K562 (cell line): ENCODE measurements around the gene PSMD2. TPM values are rescaled to one million over a fixed set of nuclear protein-coding genes. Genes with fewer than 3 reads are reported as not detected.

ENCODE experiments used
- ATAC-seq: fragments of 200-7000 bp; cut with Tn5 transposase; 3 replicates; pipeline ENCODE4 v1.9.1; 2020; ENCODE audit warnings: moderate library complexity
- BruUV-seq: library from RNA; stranded (reverse); fragments of 400-500 nt; replicated peaks from 2 replicates; lab custom pipeline; 2021; lab: Mats Ljungman, UMichigan
- CTCF ChIA-PET: fragments of 300-600 bp; formaldehyde crosslinking; extraction: SDS; loops from one replicate; lab custom pipeline; 2021; ENCODE audit warnings: low intra/inter-chr PET ratio; lab: Yijun Ruan, JAX
- POLR2A ChIA-PET: fragments of 300-600, 350-650 bp; sonication (Branson Sonifier 250); formaldehyde crosslinking; extraction: SDS; loops from one replicate; lab custom pipeline; 2021; ENCODE audit warnings: antibody characterized with exemption, inconsistent platforms; lab: Yijun Ruan, JAX
- DNase-seq, 4 experiments: peaks; one replicate each; pipeline versions ENCODE4 v3.0.0 to v3.0.0-alpha.2; 2011 to 2018; ENCODE audit warnings: low spot score in 3 of 4, mixed read lengths in 3 of 4; ENCODE audit errors: extremely low read depth in 1 of 4
- FAIRE-seq: peaks from 2 replicates; lab custom pipeline; 2011; peaks lifted over from hg19 to GRCh38; lab: Jason Lieb, UNC
- H2AFZ ChIP-seq: 2 replicates; pipeline ENCODE4 v1.6.0; 2011; ENCODE audit warnings: low read depth, low read length, control low read depth, inconsistent platforms
- H3K27ac ChIP-seq: fragments of 200-600 bp; 3 replicates; pipeline ENCODE4 v1.8.0; 2011; ENCODE audit warnings: low read depth, mild to moderate bottlenecking, control low read depth, inconsistent platforms, low read length, moderate library complexity, mixed read lengths; ENCODE audit errors: extremely low read depth
- H3K27me3 ChIP-seq, 2 experiments: fragments of 300-600 bp in 1 of 2; 2 replicates in 1 of 2; 3 replicates in 1 of 2; pipeline versions ENCODE4 v1.6.0 to v1.8.0; 2011; ENCODE audit warnings: inconsistent platforms in 2 of 2, low read length in 2 of 2, mild to moderate bottlenecking in 1 of 2, mixed read lengths in 1 of 2, moderate library complexity in 1 of 2; ENCODE audit not compliant: control insufficient read depth in 2 of 2, insufficient read depth in 2 of 2
- H3K36me3 ChIP-seq: fragments of 300-600 bp; 3 replicates; pipeline ENCODE4 v1.8.0; 2011; ENCODE audit warnings: mild to moderate bottlenecking, low read length, inconsistent platforms; ENCODE audit not compliant: control insufficient read depth, insufficient read depth
- H3K4me1 ChIP-seq, 2 experiments: fragments of 200-600 bp in 1 of 2; replicated peaks in 1 of 2; 2 replicates in 1 of 2; 3 replicates in 1 of 2; pipeline versions ENCODE4 v1.5.1 to v1.8.0; 2011; ENCODE audit warnings: inconsistent platforms in 2 of 2, low read length in 2 of 2, mild to moderate bottlenecking in 1 of 2, mixed read lengths in 1 of 2, moderate library complexity in 1 of 2; ENCODE audit not compliant: control insufficient read depth in 2 of 2, insufficient read depth in 2 of 2
- H3K4me2 ChIP-seq: 2 replicates; pipeline ENCODE4 v1.6.1; 2011; ENCODE audit warnings: low read length, control low read depth, inconsistent platforms, mixed read lengths; ENCODE audit not compliant: insufficient read depth
- H3K4me3 ChIP-seq: fragments of 200-600 bp; sonication (generic), shearing (Covaris generic); 2 replicates; pipeline ENCODE4 v1.5.1; 2016; ENCODE audit warnings: control low read depth, inconsistent platforms
- H3K79me2 ChIP-seq: fragments of 200-600 bp; 3 replicates; pipeline ENCODE4 v1.8.0; 2011; ENCODE audit warnings: low read length, inconsistent platforms; ENCODE audit not compliant: control insufficient read depth, insufficient read depth
- H3K9ac ChIP-seq, 2 experiments: 2 replicates each; pipeline versions ENCODE4 v1.6.0 to v1.6.1; 2011; ENCODE audit warnings: low read depth in 2 of 2, low read length in 2 of 2, control low read depth in 1 of 2, inconsistent platforms in 1 of 2, mild to moderate bottlenecking in 1 of 2, mixed read lengths in 1 of 2; ENCODE audit not compliant: insufficient read depth in 1 of 2
- H3K9me1 ChIP-seq: one replicate; pipeline ENCODE4 v1.6.0; 2011; ENCODE audit warnings: inconsistent platforms, mild to moderate bottlenecking, low read length, moderate library complexity; ENCODE audit not compliant: control insufficient read depth, insufficient read depth
- H3K9me3 ChIP-seq: replicated peaks from 2 replicates; pipeline ENCODE4 v1.5.1; 2011; ENCODE audit warnings: low read depth, low read length, inconsistent platforms; ENCODE audit not compliant: control insufficient read depth, insufficient read depth
- H4K20me1 ChIP-seq: replicated peaks from 2 replicates; pipeline ENCODE4 v1.6.1; 2011; ENCODE audit warnings: low read length, inconsistent platforms, mixed read lengths; ENCODE audit not compliant: control insufficient read depth, insufficient read depth
- BRCA1 ChIP-seq, 2 experiments: fragments of 450-650 bp in 1 of 2; sonication (generic) in 1 of 2; formaldehyde crosslinking in 1 of 2; IDR thresholded peaks; 2 replicates each; pipeline versions ENCODE4 v1.5.0 to v1.6.1; 2017 to 2020; ENCODE audit warnings: mild to moderate bottlenecking in 1 of 2, missing genetic modification reagents in 1 of 2
- LCOR ChIP-seq: sonication (generic); formaldehyde crosslinking; IDR thresholded peaks from 2 replicates; pipeline ENCODE4 v1.8.0; 2022; ENCODE audit warnings: mild to moderate bottlenecking, missing genetic modification reagents
- MAFG ChIP-seq: fragments of 450-650 bp; conservative IDR thresholded peaks from 2 replicates; pipeline ENCODE4 v1.6.1; 2016; ENCODE audit warnings: missing genetic modification characterization, missing compliant biosample characterization
- PHF21A ChIP-seq: fragments of 450-650 bp; IDR thresholded peaks from 2 replicates; pipeline ENCODE4 v1.6.1; 2017; ENCODE audit warnings: low read depth, borderline replicate concordance
- POU5F1 ChIP-seq: fragments of 150-350 bp; IDR thresholded peaks from 2 replicates; pipeline ENCODE4 v1.6.1; 2014; ENCODE audit warnings: borderline replicate concordance, low read length, low read depth, mild to moderate bottlenecking; ENCODE audit not compliant: partially characterized antibody
- SAFB ChIP-seq: fragments of 200-400 bp; formaldehyde crosslinking; IDR thresholded peaks from 2 replicates; pipeline ENCODE4 v1.6.1; 2017; ENCODE audit warnings: low read depth, low read length, borderline replicate concordance
- SUPT5H ChIP-seq: fragments of 450-650 bp; IDR thresholded peaks from 2 replicates; pipeline ENCODE4 v1.6.1; 2016
- ZKSCAN3 ChIP-seq: fragments of 250-450 bp; sonication (Bioruptor Pico); IDR thresholded peaks from 2 replicates; pipeline ENCODE4 v1.4.0; 2020
- ZNF175 ChIP-seq: fragments of 200-800 bp; sonication (Bioruptor generic); IDR thresholded peaks from 2 replicates; pipeline ENCODE4 v1.6.1; 2016; ENCODE audit warnings: low read depth, mild to moderate bottlenecking, missing genetic modification characterization, missing compliant biosample characterization
- ZNF785 ChIP-seq: fragments of 250-450 bp; sonication (Bioruptor Pico); IDR thresholded peaks from 2 replicates; pipeline ENCODE4 v1.4.0; 2020; ENCODE audit warnings: mild to moderate bottlenecking
- WGBS: fragments of 100-300 bp; shearing (Covaris generic); methylation state at CpG from one replicate; pipeline ENCODE4 v1.1.6; 2016; ENCODE audit warnings: low coverage, mixed read lengths; ENCODE audit not compliant: insufficient coverage; ENCODE audit errors: missing lambda C conversion rate; 5-methylcytosine and 5-hydroxymethylcytosine counted together
- in situ Hi-C: fragments of 300-500 bp; cut with MboI; formaldehyde crosslinking; loops from 4 replicates; pipeline ENCODE4 v1.15.0; 2018; ENCODE audit warnings: inconsistent platforms, mixed read lengths
- intact Hi-C: fragments of 100-400 bp; cut with micrococcal nuclease; formaldehyde crosslinking; loops from 2 replicates; pipeline ENCODE4 v1.14.2; 2022
- polyA plus RNA-seq, 8 experiments: library from polyadenylated mRNA; depleted of rRNA in 4 of 8; stranded (reverse) in 5 of 8; unstranded in 3 of 8; fragments of >200 nt; fragmentation: Nextera tagmentation in 2 of 8; fragmentation: Illumina TruSeq in 1 of 8; extraction: Ambion mirVana in 2 of 8; extraction: Trizol in 1 of 8; gene quantifications; 2 replicates each; pipeline versions ENCODE4 v1.2.1 to v1.2.3, GENCODE V29; 2011 to 2014; ENCODE audit warnings: inconsistent platforms in 1 of 8, missing spikeins in 1 of 8
- total RNA-seq, 7 experiments: library from RNA; depleted of rRNA in 6 of 7; stranded (reverse); fragments of >200 nt in 6 of 7; fragmentation: Illumina TruSeq in 2 of 7; extraction: Trizol in 2 of 7; gene quantifications; 2 replicates each; pipeline versions ENCODE4 v1.2.1 to v1.2.3, GENCODE V29; 2011 to 2021; ENCODE audit warnings: low replicate concordance in 1 of 7
- TF ChIP-seq, protein P1 (sequence below): fragments of 250-450 bp; sonication (Bioruptor Pico); IDR thresholded peaks from 2 replicates; pipeline ENCODE4 v1.8.0; 2021; ENCODE audit warnings: mild to moderate bottlenecking, moderate library complexity
- TF ChIP-seq, protein P2 (sequence below): sonication (generic); formaldehyde crosslinking; IDR thresholded peaks from 2 replicates; pipeline ENCODE4 v1.8.1; 2023; ENCODE audit warnings: mild to moderate bottlenecking, missing genetic modification reagents
- TF ChIP-seq, protein P3 (sequence below): fragments of 450-650 bp; formaldehyde crosslinking; IDR thresholded peaks from 2 replicates; pipeline ENCODE4 v1.4.0; 2020; ENCODE audit warnings: mild to moderate bottlenecking, moderate library complexity
- TF ChIP-seq, protein P4 (sequence below), 3 experiments: fragments of 200-800 bp in 1 of 3; sonication (Bioruptor generic) in 1 of 3; sonication (generic) in 1 of 3; formaldehyde crosslinking in 1 of 3; IDR thresholded peaks; 2 replicates each; pipeline versions ENCODE4 v1.6.1 to v1.8.0; 2016 to 2022; ENCODE audit warnings: mild to moderate bottlenecking in 2 of 3, missing compliant biosample characterization in 2 of 3, missing genetic modification characterization in 2 of 3, missing genetic modification reagents in 1 of 3

Gene PSMD2
- total and polyA plus RNA-seq, 9 of the 15 experiments (the other 6 are each of a cell fraction or from before 2014, with no cell fraction given): 152 to 484 (median 295) TPM

DNA sequence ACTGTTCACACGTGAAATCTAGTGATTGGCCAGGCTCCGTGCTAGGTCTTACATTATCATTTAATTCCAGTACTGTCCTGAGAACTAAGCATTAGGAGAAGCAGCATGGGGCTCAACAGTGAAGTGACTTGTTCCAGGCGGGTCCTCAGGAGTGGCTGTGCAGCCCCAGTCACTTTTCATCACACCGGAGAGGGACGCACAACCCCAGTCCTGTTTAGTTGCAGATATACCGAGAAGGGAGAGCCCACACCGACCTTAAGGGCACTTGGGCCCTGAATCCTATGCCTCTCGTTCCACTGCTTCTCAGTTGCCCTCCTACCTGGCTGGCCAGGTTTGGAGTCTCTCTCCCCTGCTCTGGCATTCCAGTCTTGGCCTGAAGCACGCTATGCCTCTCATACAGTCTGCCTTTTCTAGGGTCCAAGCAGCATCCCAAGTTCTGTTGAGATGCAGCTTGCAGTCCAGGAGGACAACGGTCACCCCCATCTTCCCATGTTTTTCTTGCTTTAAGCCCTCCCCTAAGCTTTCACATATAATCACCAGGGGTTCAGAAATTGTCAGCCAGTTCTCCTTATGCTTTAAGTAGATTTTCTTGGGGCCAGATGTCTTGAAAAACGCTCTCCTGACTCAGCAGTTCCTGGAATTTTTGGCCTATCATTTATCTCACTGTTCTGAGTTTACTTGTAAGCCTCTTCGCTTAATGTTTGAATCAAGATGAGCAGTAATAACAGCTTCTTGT is 48.4 kb downstream of the PSMD2 start:
- peak overlapping the region; percentile 79 for H3K4me2 ChIP-seq
- peaks cover 6% of the 10 kb centered on the region for H3K9me1 ChIP-seq
- no TSS peak for BruUV-seq
- peak overlapping the region; percentile 88 for H3K27ac ChIP-seq
- H3K9ac ChIP-seq: peak overlapping the region; percentile 60 to 88
- peaks cover 55% of the 10 kb centered on the region; the same call in 2 of the 3 replicates for H3K36me3 ChIP-seq
- no peak overlapping the region for H3K4me3 ChIP-seq
- peaks cover 8% of the 10 kb centered on the region; the same call in 2 of the 3 replicates for H3K79me2 ChIP-seq
- POLR2A ChIA-PET: interaction anchor here (0.6 to 2.0 kb wide), 7 partner anchors 9 to 32 kb away, joined by 3 to 9 read pairs (median 7); partner anchors contain the start of gene THPO
- 12% methylated on average over 12 of the region's 12 CpGs for WGBS
- CTCF ChIA-PET: no interaction called here
- no peaks in the 10 kb centered on the region for H4K20me1 ChIP-seq
- H3K4me1 ChIP-seq: peaks cover 59 to 72% of the 10 kb centered on the region in 2 experiments
- H3K27me3 ChIP-seq: no peaks in the 10 kb centered on the region
- in situ Hi-C loops: no loop called here
- intact Hi-C loops: no loop called here
- H2AFZ ChIP-seq: peak overlapping the region; percentile 64
- FAIRE-seq (peak; percentile 90), DNase-seq (peak in 3 of 4 experiments; percentile 43 to 87 (median 68)), ATAC-seq (peak; percentile 49)
- H3K9me3 ChIP-seq: no peaks in the 10 kb centered on the region
- TF ChIP-seq LCOR (CRISPR knock-in tag) (no peak), SAFB (no peak), MAFG (peak; percentile 98), ZNF175 (CRISPR knock-in tag) (no peak), BRCA1 (IDR thresholded peaks at IDR 0.05) (no peak), BRCA1 (CRISPR knock-in tag; IDR thresholded peaks at IDR 0.05) (no peak), POU5F1 (no peak), ZKSCAN3 (CRISPR knock-in tag) (no peak), ZNF785 (CRISPR knock-in tag) (no peak), PHF21A (no peak), SUPT5H (peak; percentile 37)
- TF ChIP-seq, protein P1, sequence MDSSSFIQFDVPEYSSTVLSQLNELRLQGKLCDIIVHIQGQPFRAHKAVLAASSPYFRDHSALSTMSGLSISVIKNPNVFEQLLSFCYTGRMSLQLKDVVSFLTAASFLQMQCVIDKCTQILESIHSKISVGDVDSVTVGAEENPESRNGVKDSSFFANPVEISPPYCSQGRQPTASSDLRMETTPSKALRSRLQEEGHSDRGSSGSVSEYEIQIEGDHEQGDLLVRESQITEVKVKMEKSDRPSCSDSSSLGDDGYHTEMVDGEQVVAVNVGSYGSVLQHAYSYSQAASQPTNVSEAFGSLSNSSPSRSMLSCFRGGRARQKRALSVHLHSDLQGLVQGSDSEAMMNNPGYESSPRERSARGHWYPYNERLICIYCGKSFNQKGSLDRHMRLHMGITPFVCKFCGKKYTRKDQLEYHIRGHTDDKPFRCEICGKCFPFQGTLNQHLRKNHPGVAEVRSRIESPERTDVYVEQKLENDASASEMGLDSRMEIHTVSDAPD (CRISPR knock-in tag): no peak
- TF ChIP-seq, protein P2, sequence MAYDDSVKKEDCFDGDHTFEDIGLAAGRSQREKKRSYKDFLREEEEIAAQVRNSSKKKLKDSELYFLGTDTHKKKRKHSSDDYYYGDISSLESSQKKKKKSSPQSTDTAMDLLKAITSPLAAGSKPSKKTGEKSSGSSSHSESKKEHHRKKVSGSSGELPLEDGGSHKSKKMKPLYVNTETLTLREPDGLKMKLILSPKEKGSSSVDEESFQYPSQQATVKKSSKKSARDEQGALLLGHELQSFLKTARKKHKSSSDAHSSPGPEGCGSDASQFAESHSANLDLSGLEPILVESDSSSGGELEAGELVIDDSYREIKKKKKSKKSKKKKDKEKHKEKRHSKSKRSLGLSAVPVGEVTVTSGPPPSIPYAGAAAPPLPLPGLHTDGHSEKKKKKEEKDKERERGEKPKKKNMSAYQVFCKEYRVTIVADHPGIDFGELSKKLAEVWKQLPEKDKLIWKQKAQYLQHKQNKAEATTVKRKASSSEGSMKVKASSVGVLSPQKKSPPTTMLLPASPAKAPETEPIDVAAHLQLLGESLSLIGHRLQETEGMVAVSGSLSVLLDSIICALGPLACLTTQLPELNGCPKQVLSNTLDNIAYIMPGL (CRISPR knock-in tag): no peak
- TF ChIP-seq, protein P3, sequence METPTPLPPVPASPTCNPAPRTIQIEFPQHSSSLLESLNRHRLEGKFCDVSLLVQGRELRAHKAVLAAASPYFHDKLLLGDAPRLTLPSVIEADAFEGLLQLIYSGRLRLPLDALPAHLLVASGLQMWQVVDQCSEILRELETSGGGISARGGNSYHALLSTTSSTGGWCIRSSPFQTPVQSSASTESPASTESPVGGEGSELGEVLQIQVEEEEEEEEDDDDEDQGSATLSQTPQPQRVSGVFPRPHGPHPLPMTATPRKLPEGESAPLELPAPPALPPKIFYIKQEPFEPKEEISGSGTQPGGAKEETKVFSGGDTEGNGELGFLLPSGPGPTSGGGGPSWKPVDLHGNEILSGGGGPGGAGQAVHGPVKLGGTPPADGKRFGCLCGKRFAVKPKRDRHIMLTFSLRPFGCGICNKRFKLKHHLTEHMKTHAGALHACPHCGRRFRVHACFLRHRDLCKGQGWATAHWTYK (CRISPR knock-in tag): no peak
- TF ChIP-seq, protein P4, sequence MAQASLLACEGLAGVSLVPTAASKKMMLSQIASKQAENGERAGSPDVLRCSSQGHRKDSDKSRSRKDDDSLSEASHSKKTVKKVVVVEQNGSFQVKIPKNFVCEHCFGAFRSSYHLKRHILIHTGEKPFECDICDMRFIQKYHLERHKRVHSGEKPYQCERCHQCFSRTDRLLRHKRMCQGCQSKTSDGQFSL (CRISPR knock-in tag; IDR thresholded peaks at IDR 0.05): no peak
- TF ChIP-seq, protein P4 (tag; IDR thresholded peaks at IDR 0.05): no peak
